KOPT-K1 (cell line): Measurements from ENCODE around the gene PTH1R.

Experiments used
- H3K27ac ChIP-seq: fragments of 200-600 bp; sonication (generic); 2 replicates; pipeline ENCODE4 v1.5.1; 2016; ENCODE audit warnings: antibody characterized with exemption, mild to moderate bottlenecking, low read depth, low read length; ENCODE audit not compliant: poor library complexity, severe bottlenecking
- H3K36me3 ChIP-seq: fragments of 200-600 bp; sonication (generic); 2 replicates; pipeline ENCODE4 v1.5.1; 2017; ENCODE audit warnings: antibody characterized with exemption, mild to moderate bottlenecking, low read length, moderate library complexity; ENCODE audit not compliant: insufficient read depth
- H3K9me3 ChIP-seq: fragments of 200-600 bp; sonication (generic); 2 replicates; pipeline ENCODE4 v1.5.1; 2017; ENCODE audit warnings: antibody characterized with exemption, low read length, mild to moderate bottlenecking; ENCODE audit not compliant: insufficient read depth, poor library complexity, severe bottlenecking

The PTH1R gene

GRCh38 chr3:46913644-46914043 is 36.1 kb downstream of the PTH1R start:
- H3K27ac ChIP-seq = no peak overlapping the region
- peaks cover 46% of the 10 kb centered on the region for H3K36me3 ChIP-seq
- peaks cover 8% of the 10 kb centered on the region for H3K9me3 ChIP-seq

GRCh38 chr3:46914849-46915248 is 37.3 kb downstream of the PTH1R start:
- Histone ChIP-seq H3K36me3 (peaks cover 58% of the 10 kb centered on the region), H3K27ac (no peak overlapping the region), H3K9me3 (peaks cover 13% of the 10 kb centered on the region)

- H3K36me3 ChIP-seq = peaks cover 63% of the 10 kb centered on the region
- no peak overlapping the region for H3K27ac ChIP-seq
- peaks cover 13% of the 10 kb centered on the region for H3K9me3 ChIP-seq
Observed at GRCh38 chr3:46915297-46915822, 37.8 kb downstream of the PTH1R start.

DNA sequence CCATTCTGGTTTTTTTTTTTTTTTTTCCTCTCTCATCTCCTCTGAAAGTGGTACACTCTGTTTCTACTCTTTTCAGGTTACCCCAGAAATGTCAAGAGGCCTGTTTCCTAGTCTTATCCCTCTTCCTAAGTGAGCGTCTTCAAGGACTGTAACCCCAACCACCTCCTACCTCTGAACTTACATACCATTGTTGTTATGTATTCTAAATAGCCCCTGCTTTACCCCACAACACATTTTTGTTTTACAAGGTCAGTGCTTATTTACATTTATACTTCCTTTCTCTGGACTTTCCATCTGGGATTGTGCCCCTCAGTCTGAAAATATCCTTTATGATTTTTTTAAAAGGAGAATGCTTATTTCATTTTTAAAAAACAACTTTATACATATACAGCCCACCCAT is 38.8 kb downstream of the PTH1R start:
- Histone ChIP-seq H3K9me3 (peaks cover 13% of the 10 kb centered on the region), H3K36me3 (peaks cover 72% of the 10 kb centered on the region), H3K27ac (no peak overlapping the region)

DNA sequence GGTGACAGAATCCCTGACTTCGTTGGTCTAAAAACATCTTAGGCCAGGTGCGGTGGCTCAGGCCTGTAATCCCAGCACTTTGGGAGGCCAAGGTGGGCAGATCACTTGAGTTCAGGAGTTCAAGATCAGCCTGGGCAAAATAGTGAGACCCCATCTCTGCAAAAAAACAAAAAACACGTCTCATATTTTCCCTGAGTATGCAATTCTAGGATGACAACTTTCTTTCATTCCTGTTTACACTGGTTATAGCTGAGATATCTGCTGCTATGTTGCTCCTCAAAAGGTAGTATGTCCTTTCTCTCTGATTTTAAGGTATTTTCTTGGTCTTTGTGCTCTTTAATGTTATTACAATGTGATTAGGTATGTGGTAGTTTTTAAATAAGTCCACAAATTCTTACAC is 39.3 kb downstream of the PTH1R start:
- Histone ChIP-seq H3K9me3 (peaks cover 13% of the 10 kb centered on the region), H3K36me3 (peaks cover 78% of the 10 kb centered on the region), H3K27ac (no peak overlapping the region)

DNA sequence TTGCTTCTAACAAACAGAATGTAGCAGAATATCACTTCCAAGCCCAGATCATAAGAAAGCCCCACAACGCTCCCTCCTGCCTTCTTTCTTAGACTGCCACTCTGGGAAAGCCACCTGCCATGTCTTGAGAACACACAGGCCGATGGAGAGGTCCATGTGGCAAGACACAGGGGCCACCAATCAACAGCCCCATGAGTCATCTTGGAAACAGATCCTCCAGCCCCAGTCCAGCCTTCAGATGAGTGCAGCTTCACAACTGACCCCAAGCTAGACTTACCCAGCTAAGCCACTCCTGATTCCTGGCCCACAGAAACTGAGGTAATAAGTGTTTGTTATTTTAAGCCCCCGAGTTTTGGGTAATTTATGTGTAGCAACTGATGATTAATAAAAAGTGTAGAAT is 39.7 kb downstream of the PTH1R start:
- Histone ChIP-seq H3K36me3 (peaks cover 82% of the 10 kb centered on the region), H3K9me3 (peaks cover 13% of the 10 kb centered on the region), H3K27ac (no peak overlapping the region)

DNA sequence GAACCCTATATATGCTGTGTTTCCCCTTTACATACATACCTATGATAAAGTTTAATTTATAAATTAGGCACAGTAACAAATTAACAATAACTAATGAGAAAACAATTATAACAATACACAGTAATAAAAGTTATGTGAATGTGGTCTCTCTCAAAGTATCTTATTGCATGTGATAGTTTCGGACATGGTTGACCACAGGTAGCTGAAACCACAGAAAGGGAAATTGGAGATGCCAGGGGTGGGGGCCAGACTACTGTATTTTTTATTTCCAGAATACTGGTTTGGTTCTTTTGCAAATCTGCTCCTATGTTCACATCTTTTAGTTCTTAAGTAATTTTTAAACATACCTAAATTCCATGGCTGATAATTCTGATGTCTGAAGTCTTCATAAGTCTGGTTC is 40.7 kb downstream of the PTH1R start:
- Histone ChIP-seq H3K27ac (no peak overlapping the region), H3K36me3 (peaks cover 88% of the 10 kb centered on the region), H3K9me3 (peaks cover 13% of the 10 kb centered on the region)

GRCh38 chr3:46918634-46919033 is 41.1 kb downstream of the PTH1R start:
- peaks cover 93% of the 10 kb centered on the region for H3K36me3 ChIP-seq
- H3K9me3 ChIP-seq = peaks cover 13% of the 10 kb centered on the region
- H3K27ac ChIP-seq = no peak overlapping the region

GRCh38 chr3:46921041-46921440 is 43.5 kb downstream of the PTH1R start:
- Histone ChIP-seq H3K9me3 (peaks cover 13% of the 10 kb centered on the region), H3K27ac (no peak overlapping the region), H3K36me3 (peaks cover 99% of the 10 kb centered on the region)

DNA sequence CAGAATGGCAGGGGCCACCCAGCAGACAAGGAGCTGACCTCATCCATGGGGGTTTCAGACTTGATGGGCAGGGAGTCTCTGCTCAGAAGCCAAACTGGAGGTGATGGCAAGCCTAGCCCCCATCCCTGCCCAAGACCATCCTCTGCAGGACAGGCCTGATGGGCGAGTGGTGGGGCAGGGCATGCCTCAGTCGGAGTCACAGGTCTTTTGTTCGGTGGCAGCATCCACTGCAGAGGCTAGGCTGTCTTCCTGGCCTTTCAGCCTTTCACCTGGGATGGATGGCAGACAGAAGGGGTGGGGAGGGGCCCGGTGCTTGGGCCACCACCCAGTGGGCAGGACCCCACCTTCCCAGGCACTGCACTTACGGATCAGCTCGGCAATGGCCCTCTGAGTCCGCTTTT is 44.4 kb downstream of the PTH1R start:
- peaks cover 94% of the 10 kb centered on the region for H3K36me3 ChIP-seq
- H3K9me3 ChIP-seq = peaks cover 13% of the 10 kb centered on the region
- H3K27ac ChIP-seq = no peak overlapping the region

- Histone ChIP-seq H3K36me3 (peaks cover 89% of the 10 kb centered on the region), H3K27ac (no peak overlapping the region), H3K9me3 (peaks cover 13% of the 10 kb centered on the region)
Observed at GRCh38 chr3:46922426-46922825, 44.9 kb downstream of the PTH1R start.

DNA sequence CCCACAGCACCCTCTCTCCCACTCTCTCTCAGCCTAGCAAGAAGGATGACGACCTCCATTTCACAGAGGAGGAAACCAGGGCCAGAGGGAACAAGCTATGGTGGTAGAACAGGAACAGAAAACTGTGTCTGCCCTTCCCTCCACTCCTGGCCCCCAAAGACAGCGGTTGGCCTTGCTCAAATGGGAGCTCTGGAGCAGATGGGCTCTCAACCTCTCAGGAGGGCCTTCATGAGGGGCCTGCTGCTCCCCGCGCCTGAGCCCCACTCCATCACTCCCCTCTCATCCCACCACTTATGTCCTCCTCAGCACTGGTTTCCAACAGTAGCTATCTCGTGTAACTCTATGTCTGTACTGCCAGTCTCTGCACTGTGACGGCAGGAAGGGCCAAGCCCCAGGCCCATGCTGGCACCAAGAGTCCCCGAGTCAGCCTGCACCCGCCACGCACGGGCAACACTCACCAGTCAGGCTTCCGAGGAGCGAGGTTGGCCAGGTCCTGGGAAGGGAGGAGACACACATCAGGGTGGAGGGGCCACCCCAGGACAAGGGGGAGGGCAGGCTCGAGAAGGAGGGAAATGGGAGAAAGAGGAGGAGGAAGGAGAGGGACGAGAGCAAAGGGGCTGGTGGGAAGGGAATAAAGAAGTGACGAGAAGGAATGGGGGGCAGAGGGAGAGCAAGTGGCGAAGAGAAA is 45.5 kb downstream of the PTH1R start:
- Histone ChIP-seq H3K36me3 (peaks cover 89% of the 10 kb centered on the region), H3K27ac (no peak overlapping the region), H3K9me3 (peaks cover 11% of the 10 kb centered on the region)

- peaks cover 87% of the 10 kb centered on the region for H3K36me3 ChIP-seq
- no peak overlapping the region for H3K27ac ChIP-seq
- H3K9me3 ChIP-seq = peaks cover 9% of the 10 kb centered on the region
Observed at GRCh38 chr3:46923559-46924350, 46.2 kb downstream of the PTH1R start.

- Histone ChIP-seq H3K36me3 (peaks cover 85% of the 10 kb centered on the region), H3K27ac (peak overlapping the region; percentile 88), H3K9me3 (peaks cover 17% of the 10 kb centered on the region)
Observed at GRCh38 chr3:46924921-46925584, 47.5 kb downstream of the PTH1R start.

DNA sequence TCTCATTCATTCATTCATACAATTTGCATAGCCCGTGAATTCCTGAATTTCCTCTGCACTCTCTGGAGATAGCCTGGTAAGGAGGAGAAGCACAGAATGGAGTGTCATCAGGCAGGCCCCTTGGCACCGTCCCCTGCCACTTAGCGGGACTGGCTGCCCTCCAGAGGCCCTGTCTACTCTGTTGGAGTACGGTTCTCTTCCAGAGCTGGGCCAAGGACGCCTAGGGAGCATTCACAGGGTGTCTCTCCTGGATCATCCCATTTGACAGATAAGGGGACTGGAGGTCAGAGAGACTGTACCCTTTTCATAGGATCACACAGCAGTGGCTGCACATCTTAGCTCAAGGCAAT is 48.0 kb downstream of the PTH1R start:
- H3K9me3 ChIP-seq = peaks cover 22% of the 10 kb centered on the region
- H3K36me3 ChIP-seq = peaks cover 85% of the 10 kb centered on the region
- peak overlapping the region; percentile 88 for H3K27ac ChIP-seq
